ES-I3 (cell line): Measurements from ENCODE around the gene SMTN.
A peak's percentile ranks its signal among the peaks of the same experiment; 100 is the strongest.
"Not testable (repeated sequence)": the region's sequence is repeated elsewhere in the genome, so short reads cannot be mapped to it uniquely, and the experiment has no call there.

Experiments
- H3K36me3 ChIP-seq: 2 replicates; pipeline ENCODE4 v1.6.1; 2013; ENCODE audit warnings: mild to moderate bottlenecking, low read length, control low read depth, moderate library complexity; ENCODE audit not compliant: insufficient read depth
- H3K4me1 ChIP-seq: 2 replicates; pipeline ENCODE4 v1.6.1; 2013; ENCODE audit warnings: mild to moderate bottlenecking, control low read depth, low read length; ENCODE audit not compliant: insufficient read depth
- H3K9ac ChIP-seq: 2 replicates; pipeline ENCODE4 v1.6.1; 2013; ENCODE audit warnings: low read depth, mild to moderate bottlenecking, low read length, moderate library complexity
- H3K9me3 ChIP-seq: 2 replicates; pipeline ENCODE4 v1.6.1; 2013; ENCODE audit warnings: mild to moderate bottlenecking, low read length, moderate library complexity; ENCODE audit not compliant: control insufficient read depth, insufficient read depth

The SMTN gene

GRCh38 chr22:31100762-31101525 lies 19.8 kb downstream of the SMTN start:
- Histone ChIP-seq H3K9me3 (no peaks in the 10 kb centered on the region), H3K36me3 (no peaks in the 10 kb centered on the region), H3K9ac (no peak overlapping the region), H3K4me1 (peaks cover 16% of the 10 kb centered on the region; the same call in 1 of the 2 replicates)

GRCh38 chr22:31102441-31103081 lies 21.4 kb downstream of the SMTN start:
- Histone ChIP-seq H3K9ac (no peak overlapping the region), H3K4me1 (peaks cover 21% of the 10 kb centered on the region; the same call in 1 of the 2 replicates), H3K36me3 (no peaks in the 10 kb centered on the region), H3K9me3 (no peaks in the 10 kb centered on the region)

GRCh38 chr22:31103111-31103510 lies 22.0 kb downstream of the SMTN start:
- no peaks in the 10 kb centered on the region for H3K36me3 ChIP-seq
- H3K9ac ChIP-seq, result no peak overlapping the region
- peaks cover 18% of the 10 kb centered on the region; the same call in 1 of the 2 replicates for H3K4me1 ChIP-seq

GRCh38 chr22:31103899-31104694 lies 23.0 kb downstream of the SMTN start:
- H3K36me3 ChIP-seq, result no peaks in the 10 kb centered on the region
- H3K4me1 ChIP-seq, result peaks cover 14% of the 10 kb centered on the region; the same call in 1 of the 2 replicates
- H3K9ac ChIP-seq, result no peak overlapping the region
- H3K9me3 ChIP-seq, result no peaks in the 10 kb centered on the region

More at GRCh38 chr22:31103111-31103510, 22.0 kb downstream of the SMTN start:
- no peaks in the 10 kb centered on the region for H3K9me3 ChIP-seq

- Histone ChIP-seq H3K9me3 (no peaks in the 10 kb centered on the region), H3K36me3 (no peaks in the 10 kb centered on the region), H3K4me1 (peaks cover 14% of the 10 kb centered on the region; the same call in 1 of the 2 replicates), H3K9ac (no peak overlapping the region)
Observed at GRCh38 chr22:31104869-31105268, 23.8 kb downstream of the SMTN start.

- no peaks in the 10 kb centered on the region for H3K9me3 ChIP-seq
- H3K9ac ChIP-seq, result no peak overlapping the region
- peaks cover 14% of the 10 kb centered on the region; the same call in 1 of the 2 replicates for H3K4me1 ChIP-seq
- no peaks in the 10 kb centered on the region for H3K36me3 ChIP-seq
Observed at GRCh38 chr22:31105282-31105929, 24.3 kb downstream of the SMTN start.

- peaks cover 14% of the 10 kb centered on the region; the same call in 1 of the 2 replicates for H3K4me1 ChIP-seq
- no peaks in the 10 kb centered on the region for H3K9me3 ChIP-seq
- H3K36me3 ChIP-seq, result no peaks in the 10 kb centered on the region
- no peak overlapping the region for H3K9ac ChIP-seq
Observed at GRCh38 chr22:31106001-31106571, 25.0 kb downstream of the SMTN start.

GRCh38 chr22:31106731-31107177 lies 25.6 kb downstream of the SMTN start:
- no peaks in the 10 kb centered on the region for H3K9me3 ChIP-seq
- peaks cover 14% of the 10 kb centered on the region; the same call in 1 of the 2 replicates for H3K4me1 ChIP-seq
- no peaks in the 10 kb centered on the region for H3K36me3 ChIP-seq
- peak overlapping the region; percentile 82 for H3K9ac ChIP-seq

GRCh38 chr22:31107178-31107893 lies 26.2 kb downstream of the SMTN start, which contains the start of gene SELENOM:
TSS of gene SELENOM (minus strand) at chr22:31107568. CDS start at chr22:31107505, 63 bp downstream.
- H3K4me1 ChIP-seq, result peaks cover 14% of the 10 kb centered on the region; the same call in 1 of the 2 replicates
- peak within 1 kb of the TSS; percentile 82 for H3K9ac ChIP-seq
- no peaks in the 10 kb centered on the region for H3K9me3 ChIP-seq
- no peaks in the 10 kb centered on the region for H3K36me3 ChIP-seq

- Histone ChIP-seq H3K9me3 (no peaks in the 10 kb centered on the region), H3K36me3 (no peaks in the 10 kb centered on the region), H3K9ac (peak overlapping the region; percentile 57; the same call in 1 of the 2 replicates), H3K4me1 (peaks cover 14% of the 10 kb centered on the region; the same call in 1 of the 2 replicates)
Observed at GRCh38 chr22:31107894-31108218, 26.7 kb downstream of the SMTN start.

- H3K36me3 ChIP-seq, H3K4me1 ChIP-seq, H3K9me3 ChIP-seq, H3K9ac ChIP-seq: not testable (repeated sequence)
Observed at GRCh38 chr22:31112547-31113091, 31.5 kb downstream of the SMTN start.

- Histone ChIP-seq H3K9ac (no peak overlapping the region), H3K36me3 (no peaks in the 10 kb centered on the region), H3K4me1 (peaks cover 10% of the 10 kb centered on the region), H3K9me3 (no peaks in the 10 kb centered on the region)
Observed at GRCh38 chr22:31118046-31118820, 37.1 kb downstream of the SMTN start.
